ENCODE data around the gene OSBPL3. TPM values are rescaled to one million over a fixed set of nuclear protein-coding genes. Genes with fewer than 3 reads are reported as not detected.

The OSBPL3 gene, protein sequence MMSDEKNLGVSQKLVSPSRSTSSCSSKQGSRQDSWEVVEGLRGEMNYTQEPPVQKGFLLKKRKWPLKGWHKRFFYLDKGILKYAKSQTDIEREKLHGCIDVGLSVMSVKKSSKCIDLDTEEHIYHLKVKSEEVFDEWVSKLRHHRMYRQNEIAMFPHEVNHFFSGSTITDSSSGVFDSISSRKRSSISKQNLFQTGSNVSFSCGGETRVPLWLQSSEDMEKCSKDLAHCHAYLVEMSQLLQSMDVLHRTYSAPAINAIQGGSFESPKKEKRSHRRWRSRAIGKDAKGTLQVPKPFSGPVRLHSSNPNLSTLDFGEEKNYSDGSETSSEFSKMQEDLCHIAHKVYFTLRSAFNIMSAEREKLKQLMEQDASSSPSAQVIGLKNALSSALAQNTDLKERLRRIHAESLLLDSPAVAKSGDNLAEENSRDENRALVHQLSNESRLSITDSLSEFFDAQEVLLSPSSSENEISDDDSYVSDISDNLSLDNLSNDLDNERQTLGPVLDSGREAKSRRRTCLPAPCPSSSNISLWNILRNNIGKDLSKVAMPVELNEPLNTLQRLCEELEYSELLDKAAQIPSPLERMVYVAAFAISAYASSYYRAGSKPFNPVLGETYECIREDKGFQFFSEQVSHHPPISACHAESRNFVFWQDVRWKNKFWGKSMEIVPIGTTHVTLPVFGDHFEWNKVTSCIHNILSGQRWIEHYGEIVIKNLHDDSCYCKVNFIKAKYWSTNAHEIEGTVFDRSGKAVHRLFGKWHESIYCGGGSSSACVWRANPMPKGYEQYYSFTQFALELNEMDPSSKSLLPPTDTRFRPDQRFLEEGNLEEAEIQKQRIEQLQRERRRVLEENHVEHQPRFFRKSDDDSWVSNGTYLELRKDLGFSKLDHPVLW
- 14.1 TPM for total RNA-seq

GRCh38 chr7:24979863-24980533 lies at the start of gene OSBPL3:
Gene OSBPL3 (minus strand): TSS chr7:24980178. CDS start chr7:24892472, 87,706 bp downstream.

GRCh38 chr7:24757353-24758275 lies 222.4 kb downstream of the OSBPL3 start, which contains the start of gene GSDME:
Gene GSDME (minus strand): TSS chr7:24757464. CDS start chr7:24749774, 7,690 bp downstream.

Other genes starting within 250 kb of the OSBPL3 start
- gene GSDME, start 222.7 kb downstream of the OSBPL3 start, total RNA-seq = 46.6 TPM
- gene CYCS, start 145.1 kb upstream of the OSBPL3 start, total RNA-seq = 56.0 TPM
- not detected for gene NPVF, start 248.3 kb upstream of the OSBPL3 start, total RNA-seq